GM19467 (cell line): ENCODE results near the gene TNRC18.
"Not testable (repeated sequence)": the region's sequence is repeated elsewhere in the genome, so short reads cannot be mapped to it uniquely, and the experiment has no call there.

Experiments used
- ATAC-seq: cut with Tn5 transposase; IDR thresholded peaks from one replicate; pipeline ENCODE4 v1.9.1; 2021; ENCODE audit warnings: mild to moderate bottlenecking, moderate library complexity; ENCODE audit not compliant: unreplicated experiment

TNRC18 gene

GRCh38 chr7:5377816-5378215, 45.8 kb downstream of the TNRC18 start:
- no peak for ATAC-seq

- no peak for ATAC-seq
These were observed 46.4 kb downstream of the TNRC18 start for GRCh38 chr7:5377279-5377678.

GRCh38 chr7:5375925-5376324, 47.7 kb downstream of the TNRC18 start:
- ATAC-seq, result no peak

GRCh38 chr7:5374464-5374863, 49.2 kb downstream of the TNRC18 start:
- ATAC-seq, result no peak

- ATAC-seq, result no peak
These were observed 50.3 kb downstream of the TNRC18 start for GRCh38 chr7:5373300-5373699.

- no peak for ATAC-seq
These were observed 52.9 kb downstream of the TNRC18 start for GRCh38 chr7:5370454-5371353.

- ATAC-seq, result no peak
These were observed 56.0 kb downstream of the TNRC18 start for GRCh38 chr7:5367661-5368060.

GRCh38 chr7:5365976-5366625, 57.5 kb downstream of the TNRC18 start:
- peak; percentile 57 for ATAC-seq

- no peak for ATAC-seq
These were observed 59.9 kb downstream of the TNRC18 start for GRCh38 chr7:5363729-5364128.

GRCh38 chr7:5362466-5362865, 61.2 kb downstream of the TNRC18 start:
- ATAC-seq, result no peak

GRCh38 chr7:5361446-5362127, 62.0 kb downstream of the TNRC18 start:
- ATAC-seq, result no peak

- no peak for ATAC-seq
These were observed 62.7 kb downstream of the TNRC18 start for GRCh38 chr7:5360971-5361370.

- no peak for ATAC-seq
These were observed 63.2 kb downstream of the TNRC18 start for GRCh38 chr7:5360451-5360850.

- ATAC-seq, result not testable (repeated sequence)
These were observed 63.6 kb downstream of the TNRC18 start for GRCh38 chr7:5360021-5360420.

GRCh38 chr7:5359344-5359743, 64.3 kb downstream of the TNRC18 start:
- ATAC-seq, result no peak

GRCh38 chr7:5357951-5358350, 65.7 kb downstream of the TNRC18 start:
- no peak for ATAC-seq

GRCh38 chr7:5356751-5357119, 66.9 kb downstream of the TNRC18 start:
- ATAC-seq, result no peak

GRCh38 chr7:5354460-5355232, 69.0 kb downstream of the TNRC18 start:
- no peak for ATAC-seq

GRCh38 chr7:5352440-5353010, 71.1 kb downstream of the TNRC18 start:
- ATAC-seq, result no peak

- no peak for ATAC-seq
These were observed 71.9 kb downstream of the TNRC18 start for GRCh38 chr7:5351507-5352265.
